Fibroblast of the aortic adventitia (primary cell): ENCODE results near the gene FAM221B. TPM values are rescaled to one million over a fixed set of nuclear protein-coding genes. Genes with fewer than 3 reads are reported as not detected.

Experiments
- DNase-seq: peaks from one replicate; pipeline ENCODE4 v3.0.0-alpha.2; 2010; ENCODE audit warnings: low read depth
- H3K4me3 ChIP-seq: 2 replicates; pipeline ENCODE4 v1.5.1; 2011; ENCODE audit warnings: low read depth, mild to moderate bottlenecking, control low read depth, low read length, moderate library complexity
- CTCF ChIP-seq: IDR thresholded peaks from 2 replicates; pipeline ENCODE4 v1.5.1; 2011; ENCODE audit warnings: mild to moderate bottlenecking, low read length, control low read depth, inconsistent platforms; ENCODE audit not compliant: insufficient read depth
- total RNA-seq: library from RNA; depleted of rRNA; stranded (reverse); fragments of >200 nt; gene quantifications from 2 replicates; pipeline ENCODE4 v1.2.3, GENCODE V29; 2012; ENCODE audit warnings: low replicate concordance

The FAM221B gene
- total RNA-seq, 1 donor = not detected

- peak overlapping the region; percentile 74 for H3K4me3 ChIP-seq
Measured at GRCh38 chr9:35793461-35793860, 35.1 kb downstream of the FAM221B start.

GRCh38 chr9:35792826-35793225 lies 35.7 kb downstream of the FAM221B start:
- peak overlapping the region; percentile 74 for H3K4me3 ChIP-seq
- no peak for TF ChIP-seq CTCF

More at GRCh38 chr9:35793461-35793860, 35.1 kb downstream of the FAM221B start:
- no peak for TF ChIP-seq CTCF
- no peak for DNase-seq

GRCh38 chr9:35792024-35792813 lies 36.3 kb downstream of the FAM221B start:
- no peak for DNase-seq
- no peak for TF ChIP-seq CTCF
- H3K4me3 ChIP-seq = peak overlapping the region; percentile 74

More at GRCh38 chr9:35792826-35793225, 35.7 kb downstream of the FAM221B start:
- DNase-seq = no peak

- no peak for DNase-seq
- TF ChIP-seq CTCF = no peak
- H3K4me3 ChIP-seq = peak within 1 kb of the TSS; percentile 74
Measured at GRCh38 chr9:35791297-35791921, 37.1 kb downstream of the FAM221B start, which contains the start of gene NPR2. TSS of gene NPR2 (plus strand) at chr9:35791591. CDS start at chr9:35792409, 818 bp downstream.

- DNase-seq = peak; percentile 91
- peak; percentile 87 for TF ChIP-seq CTCF
- H3K4me3 ChIP-seq = peak overlapping the region; percentile 47
Measured at GRCh38 chr9:35790385-35791296, 37.9 kb downstream of the FAM221B start.

- no peak overlapping the region for H3K4me3 ChIP-seq
- no peak for DNase-seq
- no peak for TF ChIP-seq CTCF
Measured at GRCh38 chr9:35790025-35790384, 38.5 kb downstream of the FAM221B start.
